Lung (tissue), 12 donors: ENCODE results near the gene FDXR. TPM values are rescaled to one million over a fixed set of nuclear protein-coding genes. Genes with fewer than 3 reads are reported as not detected.

Experiments used
- ATAC-seq: fragments of 200-7000 bp; cut with Tn5 transposase; one replicate; pipeline ENCODE4 v1.9.1; 2020; ENCODE audit warnings: moderate number of reproducible peaks; ENCODE audit not compliant: insufficient read depth, low FRiP score
- DNase-seq, 3 donors: peaks; one replicate each; pipeline ENCODE4 v3.0.0-alpha.2; 2013 to 2017
- H3K27ac ChIP-seq, 2 donors: one replicate each; pipeline ENCODE4 v1.5.1; 2013; ENCODE audit warnings: mild to moderate bottlenecking in 2 of 2, moderate library complexity in 2 of 2, control low read depth in 1 of 2, inconsistent platforms in 1 of 2, low read depth in 1 of 2, low read length in 1 of 2
- H3K27me3 ChIP-seq, 3 donors: one replicate each; pipeline ENCODE4 v1.5.1; 2013; ENCODE audit warnings: low read length in 2 of 3; ENCODE audit not compliant: control insufficient read depth in 3 of 3, insufficient read depth in 3 of 3
- H3K36me3 ChIP-seq, 4 donors: one replicate each; pipeline ENCODE4 v1.5.1; 2013; ENCODE audit warnings: low read length in 4 of 4, mild to moderate bottlenecking in 1 of 4, moderate library complexity in 1 of 4; ENCODE audit not compliant: control insufficient read depth in 4 of 4, insufficient read depth in 4 of 4
- H3K4me1 ChIP-seq, 5 donors: one replicate each; pipeline ENCODE4 v1.5.1; 2013; ENCODE audit warnings: low read length in 5 of 5, mild to moderate bottlenecking in 2 of 5, moderate library complexity in 1 of 5; ENCODE audit not compliant: control insufficient read depth in 5 of 5, insufficient read depth in 5 of 5
- H3K4me3 ChIP-seq: one replicate; pipeline ENCODE4 v1.5.1; 2013; ENCODE audit warnings: mild to moderate bottlenecking, control low read depth, moderate library complexity
- H3K9ac ChIP-seq, 2 donors: one replicate each; pipeline ENCODE4 v1.5.1; 2013; ENCODE audit warnings: low read length in 2 of 2, control low read depth in 1 of 2; ENCODE audit not compliant: insufficient read depth in 1 of 2
- H3K9me3 ChIP-seq, 4 donors: one replicate each; pipeline ENCODE4 v1.5.1; 2013; ENCODE audit warnings: low read length in 3 of 4, mild to moderate bottlenecking in 1 of 4, moderate library complexity in 1 of 4; ENCODE audit not compliant: control insufficient read depth in 4 of 4, insufficient read depth in 3 of 4
- WGBS, 2 donors: extraction: QIAGEN DNeasy Blood & Tissue Kit; methylation state at CpG; one replicate each; pipeline ENCODE4 v1.1.7; 2013; 5-methylcytosine and 5-hydroxymethylcytosine counted together
- polyA plus RNA-seq, 2 donors: library from polyadenylated mRNA; stranded (reverse); fragments of 200-250 nt; gene quantifications; one replicate each; pipeline ENCODE4 v1.2.1, GENCODE V29; 2013
- total RNA-seq, 2 donors: library from RNA; depleted of rRNA in 1 of 2; stranded (reverse); fragments of >200 nt in 1 of 2; gene quantifications; one replicate each; pipeline ENCODE4 v1.2.1, GENCODE V29; 2014 to 2021
- TF ChIP-seq, protein P1 (sequence below): IDR thresholded peaks from 2 replicates; pipeline ENCODE4 v1.5.1; 2012; ENCODE audit warnings: mild to moderate bottlenecking; ENCODE audit errors: control extremely low read depth, extremely low read depth
- donor health status: control.
- donor health status: control.
- donor health status: Bipolar disorder and iron deficiency.
- donor health status: healthy.
- donor health status: DM: yes; HTN: yes; CAD: no.

Gene FDXR
- total and polyA plus RNA-seq, 4 donors, result 7.8 to 17.5 (median 10.7) TPM

DNA sequence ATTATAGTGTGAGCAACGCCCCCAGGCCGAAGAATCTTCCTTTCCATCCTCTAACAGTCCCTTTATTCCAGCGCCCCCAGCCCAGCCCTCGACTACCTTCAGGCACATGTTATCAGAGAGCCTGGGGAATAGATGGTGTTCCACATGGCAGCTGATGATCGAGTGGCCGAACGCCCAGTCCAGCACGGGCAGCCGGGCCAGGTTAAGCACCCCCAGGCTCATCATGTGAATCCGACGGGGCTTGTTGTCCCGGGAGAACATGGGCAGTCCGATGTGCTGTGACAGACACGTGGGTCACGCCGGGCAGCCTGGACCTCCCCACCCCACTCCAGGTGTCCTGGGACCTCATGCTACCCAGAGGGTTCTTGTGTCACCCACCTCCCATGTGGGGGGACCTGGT lies 6.5 kb upstream of the FDXR start:
- TF ChIP-seq, protein P1, sequence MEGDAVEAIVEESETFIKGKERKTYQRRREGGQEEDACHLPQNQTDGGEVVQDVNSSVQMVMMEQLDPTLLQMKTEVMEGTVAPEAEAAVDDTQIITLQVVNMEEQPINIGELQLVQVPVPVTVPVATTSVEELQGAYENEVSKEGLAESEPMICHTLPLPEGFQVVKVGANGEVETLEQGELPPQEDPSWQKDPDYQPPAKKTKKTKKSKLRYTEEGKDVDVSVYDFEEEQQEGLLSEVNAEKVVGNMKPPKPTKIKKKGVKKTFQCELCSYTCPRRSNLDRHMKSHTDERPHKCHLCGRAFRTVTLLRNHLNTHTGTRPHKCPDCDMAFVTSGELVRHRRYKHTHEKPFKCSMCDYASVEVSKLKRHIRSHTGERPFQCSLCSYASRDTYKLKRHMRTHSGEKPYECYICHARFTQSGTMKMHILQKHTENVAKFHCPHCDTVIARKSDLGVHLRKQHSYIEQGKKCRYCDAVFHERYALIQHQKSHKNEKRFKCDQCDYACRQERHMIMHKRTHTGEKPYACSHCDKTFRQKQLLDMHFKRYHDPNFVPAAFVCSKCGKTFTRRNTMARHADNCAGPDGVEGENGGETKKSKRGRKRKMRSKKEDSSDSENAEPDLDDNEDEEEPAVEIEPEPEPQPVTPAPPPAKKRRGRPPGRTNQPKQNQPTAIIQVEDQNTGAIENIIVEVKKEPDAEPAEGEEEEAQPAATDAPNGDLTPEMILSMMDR, result no peak
- peaks cover 0 to 3% (median 0%) of the 10 kb centered on the region in 3 donors for H3K27me3 ChIP-seq
- ATAC-seq, result no peak
- 90 to 95% methylated on average over 16 of the region's 16 CpGs for WGBS, 2 donors
- no peaks in the 10 kb centered on the region for H3K9me3 ChIP-seq
- peaks cover 0 to 4% (median 0%) of the 10 kb centered on the region in 5 donors for H3K4me1 ChIP-seq
- H3K9ac ChIP-seq, result no peak overlapping the region
- no peak overlapping the region for H3K4me3 ChIP-seq
- H3K27ac ChIP-seq, result no peak overlapping the region
- no peak for DNase-seq
- H3K36me3 ChIP-seq, result no peaks in the 10 kb centered on the region

DNA sequence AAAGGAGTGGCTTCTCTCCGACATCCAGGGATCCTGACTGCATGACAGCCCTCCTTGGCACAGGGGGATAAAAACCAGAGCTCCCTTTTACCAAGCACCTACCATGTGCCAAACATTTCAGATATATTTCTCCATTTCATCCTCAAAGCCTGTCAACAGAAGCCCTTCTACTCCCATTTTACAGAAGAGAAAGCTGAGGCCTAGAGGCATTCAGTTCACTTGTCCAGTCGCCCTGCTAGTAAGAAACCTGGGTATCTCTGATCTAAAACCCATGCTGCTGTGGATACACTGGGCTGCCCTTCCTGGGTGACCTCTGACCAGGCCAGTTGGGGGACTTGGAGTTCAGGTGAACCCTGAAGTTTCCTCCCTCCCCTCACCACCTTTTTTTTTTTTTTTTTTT lies 5.9 kb upstream of the FDXR start:
- TF ChIP-seq, protein P1, result no peak
- H3K36me3 ChIP-seq, result no peaks in the 10 kb centered on the region
- no peak overlapping the region for H3K27ac ChIP-seq
- H3K27me3 ChIP-seq, result peaks cover 0 to 3% (median 0%) of the 10 kb centered on the region in 3 donors
- H3K4me1 ChIP-seq, result peaks cover 0 to 9% (median 0%) of the 10 kb centered on the region in 5 donors
- WGBS, 2 donors, result 81 to 82% methylated on average over 2 of the region's 2 CpGs
- no peak for ATAC-seq
- DNase-seq, result no peak
- H3K4me3 ChIP-seq, result no peak overlapping the region
- H3K9me3 ChIP-seq, result no peaks in the 10 kb centered on the region
- H3K9ac ChIP-seq, result no peak overlapping the region

DNA sequence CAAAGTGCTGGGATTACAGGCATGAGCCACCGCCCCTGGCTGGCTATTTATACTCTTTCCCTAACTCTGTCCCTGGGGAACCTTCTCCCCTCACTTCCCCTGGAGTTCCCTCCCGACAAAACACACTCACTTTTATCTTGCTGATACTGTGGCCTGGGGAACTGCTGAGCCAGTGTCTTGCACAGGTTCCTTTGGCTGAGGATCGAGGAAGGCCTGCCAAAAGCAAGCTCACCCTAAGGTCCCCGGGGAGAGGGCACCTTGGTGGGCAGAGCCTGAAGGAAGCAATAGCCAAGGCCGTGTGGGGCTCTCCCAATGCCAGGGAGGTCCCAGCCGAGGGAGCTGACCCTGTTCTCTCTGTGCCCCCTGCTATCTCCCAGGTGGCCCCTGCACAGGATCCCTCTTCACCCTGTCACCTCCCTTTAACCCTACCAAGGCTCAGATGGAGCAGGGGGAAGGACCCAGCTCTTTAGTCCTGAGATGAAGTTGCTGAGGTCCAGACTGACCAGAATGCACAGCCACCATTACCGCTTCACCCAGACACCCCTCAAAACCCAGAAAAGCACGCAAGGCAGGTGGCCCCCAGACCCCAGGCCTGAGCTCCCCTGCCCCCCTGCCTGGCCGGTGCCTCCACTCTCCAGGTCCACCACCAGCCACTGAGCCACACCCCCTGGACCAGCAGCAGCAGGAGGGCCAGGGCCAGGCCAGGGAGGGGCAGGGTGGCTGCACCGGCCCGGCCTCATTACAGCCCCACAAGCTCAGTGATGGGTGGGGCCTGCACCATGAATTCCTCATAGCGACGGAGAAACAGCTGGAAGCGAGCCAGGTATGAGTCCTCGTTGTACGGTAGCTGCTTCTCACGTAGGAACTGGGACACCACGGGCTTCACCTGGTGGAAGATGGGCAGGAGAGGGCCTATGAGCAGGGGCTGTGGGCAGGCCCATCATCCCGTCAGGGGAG lies 5.1 kb upstream of the FDXR start:
- Histone ChIP-seq H3K9me3 (no peaks in the 10 kb centered on the region), H3K27ac (no peak overlapping the region), H3K9ac (no peak overlapping the region), H3K4me3 (no peak overlapping the region), H3K27me3 (peaks cover 0 to 3% (median 0%) of the 10 kb centered on the region in 3 donors), H3K4me1 (peaks cover 0 to 11% (median 0%) of the 10 kb centered on the region in 5 donors), H3K36me3 (no peaks in the 10 kb centered on the region)
- DNase-seq, result peak in 1 of 3 donors; percentile 20
- 50 to 79% methylated on average over 19 of the region's 19 CpGs for WGBS, 2 donors
- ATAC-seq, result no peak
- TF ChIP-seq, protein P1, result no peak
